NCI-H1436 treated with DMSO at 0.1 percent for 48 hours (cell line): ENCODE results near the gene OR56B1.
"Not testable (repeated sequence)": the region's sequence is repeated elsewhere in the genome, so short reads cannot be mapped to it uniquely, and the experiment has no call there.

Experiments
- DNase-seq: peaks from one replicate; lab custom pipeline; 2025; lab: John Stamatoyannopoulos, UW

Gene OR56B1, protein sequence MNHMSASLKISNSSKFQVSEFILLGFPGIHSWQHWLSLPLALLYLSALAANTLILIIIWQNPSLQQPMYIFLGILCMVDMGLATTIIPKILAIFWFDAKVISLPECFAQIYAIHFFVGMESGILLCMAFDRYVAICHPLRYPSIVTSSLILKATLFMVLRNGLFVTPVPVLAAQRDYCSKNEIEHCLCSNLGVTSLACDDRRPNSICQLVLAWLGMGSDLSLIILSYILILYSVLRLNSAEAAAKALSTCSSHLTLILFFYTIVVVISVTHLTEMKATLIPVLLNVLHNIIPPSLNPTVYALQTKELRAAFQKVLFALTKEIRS

DNA sequence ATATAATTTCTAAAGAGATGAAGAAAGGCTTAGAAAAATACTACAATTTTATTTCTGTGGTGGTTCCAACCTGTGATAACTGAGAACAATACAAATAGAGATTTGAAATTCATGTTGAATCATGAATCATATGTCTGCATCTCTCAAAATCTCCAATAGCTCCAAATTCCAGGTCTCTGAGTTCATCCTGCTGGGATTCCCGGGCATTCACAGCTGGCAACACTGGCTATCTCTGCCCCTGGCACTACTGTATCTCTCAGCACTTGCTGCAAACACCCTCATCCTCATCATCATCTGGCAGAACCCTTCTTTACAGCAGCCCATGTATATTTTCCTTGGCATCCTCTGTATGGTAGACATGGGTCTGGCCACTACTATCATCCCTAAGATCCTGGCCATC is at the start of gene OR56B1:
TSS of gene OR56B1 (plus strand) at position 53 of the 400 bp plus-strand sequence. CDS start at position 122, 69 bp downstream.
- DNase-seq = no peak

DNA sequence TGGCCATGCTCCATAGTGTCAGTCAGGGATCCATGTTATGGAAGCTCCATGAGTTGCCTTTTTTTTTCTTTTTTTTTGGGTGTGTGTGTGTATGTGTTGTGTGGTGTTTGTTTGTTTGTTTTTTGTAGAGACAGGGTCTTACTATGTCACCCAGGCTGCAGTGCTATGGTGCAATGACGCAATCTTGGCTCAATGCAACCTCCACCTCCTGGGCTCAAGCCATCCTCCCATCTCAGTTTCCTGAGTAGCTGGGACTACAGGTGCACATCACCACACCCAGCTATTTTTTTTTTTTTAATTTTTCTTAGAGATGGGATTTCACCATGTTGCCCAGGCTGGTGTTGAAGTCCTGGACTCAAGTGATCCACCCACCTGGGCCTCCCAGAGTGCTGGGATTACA is 47.8 kb upstream of the OR56B1 start:
- no peak for DNase-seq

DNA sequence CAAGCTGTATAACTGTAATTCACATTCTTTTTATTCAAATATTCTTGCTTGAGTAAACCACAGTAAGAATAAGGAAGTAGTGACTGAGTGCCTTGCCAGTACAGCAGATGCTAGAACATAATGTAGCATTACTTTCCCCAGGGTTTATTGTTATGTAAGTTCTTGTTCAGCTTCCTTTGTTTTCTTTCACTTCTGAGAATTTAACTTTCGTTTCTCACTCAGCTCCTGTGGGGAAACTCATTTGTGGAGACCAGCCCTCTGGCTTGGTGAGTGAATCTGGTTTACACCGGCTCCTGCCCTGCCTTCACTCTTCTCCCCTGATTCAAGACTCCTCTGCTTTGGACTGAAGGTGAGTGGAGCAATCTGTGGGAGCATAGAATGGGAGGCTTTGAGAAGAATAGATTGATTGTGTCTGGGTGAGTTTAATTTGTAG is 46.7 kb upstream of the OR56B1 start, which contains the start of gene TRIM22:
TSS of gene TRIM22 (plus strand) at position 240 of the 433 bp plus-strand sequence. CDS start 6,443 bp downstream, outside the sequence.
- DNase-seq = no peak

DNA sequence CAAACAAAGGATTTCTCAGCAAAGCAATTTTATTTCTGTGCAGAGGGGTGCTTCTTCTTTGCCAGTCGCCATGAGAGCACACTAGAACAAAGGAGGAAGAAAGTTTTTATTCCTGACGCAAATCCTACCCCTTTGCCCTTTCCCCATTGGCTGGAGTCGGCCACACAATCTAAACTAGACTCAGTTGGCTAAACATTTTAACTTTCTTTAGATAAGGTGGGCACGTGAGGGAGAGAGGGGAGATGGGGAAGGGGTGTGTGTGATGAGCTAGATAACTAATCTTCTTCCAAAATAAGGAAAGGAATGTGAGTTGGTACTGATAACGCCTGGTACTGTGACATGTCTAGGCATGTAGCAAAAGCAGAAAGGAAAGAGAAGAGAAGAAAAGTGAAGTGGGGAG is 46.0 kb upstream of the OR56B1 start:
- no peak for DNase-seq

DNA sequence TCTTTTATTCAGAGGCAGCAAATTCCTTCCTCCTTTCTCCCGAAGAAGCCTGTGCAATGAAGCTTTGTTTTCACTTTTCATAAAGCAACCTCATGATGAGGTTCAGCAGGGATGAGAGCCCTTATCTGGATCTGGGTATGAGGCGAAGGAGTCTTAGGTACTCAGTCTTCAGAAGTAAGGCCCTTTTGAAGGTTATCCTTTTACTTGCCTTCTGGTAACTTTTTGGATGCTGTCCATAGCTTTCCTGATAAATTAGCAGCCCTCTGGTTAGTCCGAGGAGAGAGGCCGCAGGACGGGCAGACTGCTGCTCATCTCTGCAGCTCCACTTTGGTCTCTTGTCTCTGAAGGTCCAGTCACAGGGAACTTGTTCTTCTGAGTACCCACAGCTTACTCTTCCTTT is 45.5 kb upstream of the OR56B1 start:
- no peak for DNase-seq

DNA sequence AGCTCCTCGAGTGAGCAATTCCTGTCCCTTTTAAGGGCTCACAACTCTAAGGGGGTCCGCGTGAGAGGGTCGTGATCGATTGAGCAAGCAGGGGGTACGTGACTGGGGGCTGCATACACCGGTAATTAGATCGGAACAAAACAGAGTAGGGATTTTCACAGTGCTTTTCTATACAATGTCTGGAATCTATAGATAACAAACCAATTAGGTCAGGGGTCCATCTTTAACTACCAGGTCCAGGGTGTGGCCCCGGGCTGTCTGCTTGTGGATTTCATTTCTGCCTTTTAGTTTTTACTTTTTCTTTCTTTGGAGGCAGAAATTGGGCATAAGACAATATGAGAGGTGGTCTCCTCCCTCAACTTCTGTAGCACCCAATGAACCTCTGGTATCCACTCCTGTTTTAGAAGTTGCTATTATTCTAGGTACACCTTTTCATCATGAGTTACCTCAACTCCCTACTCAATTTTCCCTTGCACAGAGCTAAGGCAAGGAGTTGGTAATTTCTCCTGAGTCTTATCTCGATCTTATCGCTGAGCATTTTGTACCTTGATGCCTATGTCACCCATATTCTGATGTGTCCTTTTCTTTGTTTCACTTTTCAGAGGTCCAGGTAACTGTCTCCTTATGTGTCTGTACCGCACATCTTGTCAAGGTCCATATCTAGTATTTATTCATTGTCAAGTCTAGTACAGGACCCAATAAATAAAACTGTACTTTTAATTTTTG is 44.8 kb upstream of the OR56B1 start:
- DNase-seq = not testable (repeated sequence)

DNA sequence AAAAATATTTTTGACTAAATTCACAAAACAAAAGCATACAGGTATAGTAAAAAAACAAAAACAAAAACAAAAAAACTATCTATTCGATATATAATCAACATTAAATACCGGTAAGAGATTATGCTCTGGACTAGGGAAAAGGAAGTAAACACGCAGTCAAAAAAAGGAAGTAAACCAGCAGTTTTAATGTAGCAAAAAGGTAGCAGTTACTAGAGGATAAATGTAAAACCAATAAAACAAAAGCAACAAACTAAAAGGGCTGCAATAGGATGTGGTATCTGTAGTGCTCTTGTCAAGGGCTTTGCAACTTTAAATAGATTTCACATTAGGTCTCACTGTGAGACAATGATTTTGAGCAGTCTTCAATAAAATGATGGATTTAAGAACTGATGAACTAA is 44.3 kb upstream of the OR56B1 start:
- DNase-seq = no peak

DNA sequence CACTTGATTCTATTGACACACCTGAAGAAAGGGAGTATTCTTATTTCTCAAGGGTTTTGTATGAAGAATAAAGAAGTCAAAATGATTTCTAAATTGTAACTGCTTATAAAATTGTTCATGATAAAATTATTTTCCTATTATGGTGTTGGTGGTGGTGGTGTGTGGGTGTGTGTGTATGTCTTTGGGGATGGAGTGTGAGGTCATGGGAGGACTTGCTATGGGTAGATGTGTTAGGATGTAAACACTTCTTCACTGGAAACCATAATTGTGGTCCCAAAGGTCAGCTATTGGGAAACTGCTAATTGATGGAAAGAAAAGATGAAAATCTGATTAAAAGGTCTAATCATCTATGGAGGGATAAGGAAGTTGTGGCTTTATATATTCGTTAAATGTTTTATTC is 41.6 kb upstream of the OR56B1 start:
- no peak for DNase-seq

DNA sequence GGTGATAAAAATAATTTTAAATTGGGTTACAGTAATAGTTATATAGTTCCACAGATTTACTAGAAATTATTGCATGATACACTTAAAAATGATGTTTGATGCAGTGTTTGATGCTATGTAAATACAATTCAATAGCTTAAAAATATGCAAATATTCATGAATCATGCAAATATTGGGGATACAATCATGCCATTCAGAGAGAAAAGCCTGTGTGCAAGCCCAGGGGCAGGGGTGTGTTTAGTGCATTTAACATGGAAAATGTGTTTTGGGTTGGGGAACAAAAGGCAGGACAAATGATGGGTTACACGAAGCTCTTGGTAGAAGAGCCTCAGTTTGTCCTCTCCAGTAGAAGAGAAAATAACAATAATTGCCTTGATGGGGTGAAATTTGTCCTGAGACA is 40.7 kb upstream of the OR56B1 start:
- DNase-seq = no peak

DNA sequence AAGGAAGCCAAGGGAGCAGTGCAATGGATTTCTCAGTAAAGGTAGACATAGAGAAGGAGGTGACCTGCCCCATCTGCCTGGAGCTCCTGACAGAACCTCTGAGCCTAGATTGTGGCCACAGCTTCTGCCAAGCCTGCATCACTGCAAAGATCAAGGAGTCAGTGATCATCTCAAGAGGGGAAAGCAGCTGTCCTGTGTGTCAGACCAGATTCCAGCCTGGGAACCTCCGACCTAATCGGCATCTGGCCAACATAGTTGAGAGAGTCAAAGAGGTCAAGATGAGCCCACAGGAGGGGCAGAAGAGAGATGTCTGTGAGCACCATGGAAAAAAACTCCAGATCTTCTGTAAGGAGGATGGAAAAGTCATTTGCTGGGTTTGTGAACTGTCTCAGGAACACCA is 40.0 kb upstream of the OR56B1 start:
- DNase-seq = no peak

DNA sequence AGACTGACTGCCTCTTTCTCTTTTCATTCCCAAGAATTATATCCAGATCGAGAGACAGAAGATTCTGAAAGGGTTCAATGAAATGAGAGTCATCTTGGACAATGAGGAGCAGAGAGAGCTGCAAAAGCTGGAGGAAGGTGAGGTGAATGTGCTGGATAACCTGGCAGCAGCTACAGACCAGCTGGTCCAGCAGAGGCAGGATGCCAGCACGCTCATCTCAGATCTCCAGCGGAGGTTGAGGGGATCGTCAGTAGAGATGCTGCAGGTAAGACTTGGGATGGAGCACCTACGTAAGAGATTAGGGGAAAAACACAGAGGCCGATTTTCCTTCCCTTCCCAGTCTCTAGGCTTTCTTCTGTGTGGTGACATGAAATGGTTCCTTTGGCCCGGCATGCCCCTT is 38.0 kb upstream of the OR56B1 start:
- DNase-seq = no peak

DNA sequence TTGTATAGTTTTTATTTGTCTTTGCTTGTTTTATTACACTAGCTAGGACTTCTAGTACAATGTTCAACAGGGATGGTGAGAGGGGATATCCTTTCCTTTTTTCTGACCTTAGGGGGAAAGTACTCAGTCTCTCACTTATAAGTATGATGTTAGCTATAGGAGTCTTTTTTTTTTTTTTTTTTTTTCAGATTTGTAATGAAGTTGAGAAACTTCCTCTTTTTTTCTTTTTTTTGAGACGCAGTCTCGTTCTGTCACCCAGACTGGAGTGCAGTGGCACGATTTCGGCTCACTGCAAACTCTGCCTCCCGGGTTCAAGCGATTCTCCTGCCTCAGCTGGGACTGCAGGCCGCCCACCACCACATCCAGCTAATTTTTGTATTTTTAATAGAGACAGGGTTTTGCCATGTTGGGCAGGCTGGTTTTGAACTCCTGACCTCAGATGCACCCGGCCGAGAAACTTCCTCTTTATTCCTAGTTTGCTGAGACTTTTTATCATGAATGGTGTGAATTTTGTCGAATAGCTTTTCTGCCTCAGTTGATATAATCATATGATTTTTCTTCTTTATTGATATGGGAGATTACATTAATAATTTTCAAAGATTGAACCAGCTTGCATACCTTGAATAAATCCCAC is 35.7 kb upstream of the OR56B1 start:
- no peak for DNase-seq

DNA sequence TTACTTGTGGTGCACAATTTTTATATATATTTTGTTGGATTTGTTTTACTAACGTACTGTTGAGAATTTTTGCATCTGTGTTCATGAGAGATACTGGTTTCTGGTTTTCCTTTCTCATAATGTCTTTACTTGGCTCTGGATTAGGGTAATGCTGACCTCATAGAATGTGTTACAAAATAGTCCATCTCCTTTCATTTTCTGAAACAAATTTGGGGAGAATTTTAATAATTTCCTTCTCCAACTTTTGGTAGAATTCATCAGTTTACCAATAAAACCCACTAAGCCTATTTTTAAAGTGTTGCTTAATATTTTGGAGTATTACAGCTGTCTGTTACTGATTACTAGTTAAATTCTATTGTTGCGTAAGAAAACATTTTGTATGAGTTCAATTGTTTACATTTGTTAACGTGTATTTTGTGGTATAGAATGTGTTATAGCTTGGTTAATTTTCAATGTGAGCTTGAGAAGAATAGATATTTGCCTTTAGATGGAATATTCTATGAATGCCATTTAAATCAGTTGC is 35.1 kb upstream of the OR56B1 start:
- no peak for DNase-seq

DNA sequence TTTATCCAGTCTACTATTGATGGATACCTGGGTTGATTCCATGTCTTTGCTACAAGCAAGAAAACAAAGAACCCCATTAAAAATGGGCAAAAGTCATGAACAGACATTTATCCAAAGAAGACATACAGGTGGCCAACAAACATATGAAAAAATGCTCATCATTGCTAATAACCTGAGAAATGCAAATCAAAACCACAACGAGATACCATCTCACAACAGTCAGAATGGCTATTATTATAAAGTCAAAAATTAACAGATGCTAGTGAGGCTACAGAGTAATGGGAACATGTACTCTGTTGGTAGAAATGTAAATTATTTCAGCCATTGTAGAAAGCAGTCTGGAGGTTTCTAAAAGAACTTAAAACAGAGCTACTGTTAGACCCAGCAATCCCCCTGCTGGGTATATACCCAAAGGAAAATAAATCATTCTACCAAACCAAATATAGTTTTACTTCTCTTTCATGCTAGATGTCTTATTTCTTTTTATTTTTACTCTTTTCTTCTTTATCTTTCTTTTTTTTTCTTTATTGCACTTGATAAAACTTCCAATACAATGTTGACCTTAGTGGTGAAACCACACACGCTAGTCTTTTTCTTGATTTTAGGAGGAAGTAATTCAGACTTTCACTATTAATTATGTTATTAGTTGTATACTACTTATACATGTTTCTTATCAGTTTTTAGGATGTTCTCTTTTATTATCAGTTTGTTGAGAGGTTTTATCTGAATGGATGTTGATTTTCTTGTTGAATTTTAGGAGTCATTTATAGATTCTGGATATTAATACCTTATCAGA is 32.3 kb upstream of the OR56B1 start:
- DNase-seq = no peak

DNA sequence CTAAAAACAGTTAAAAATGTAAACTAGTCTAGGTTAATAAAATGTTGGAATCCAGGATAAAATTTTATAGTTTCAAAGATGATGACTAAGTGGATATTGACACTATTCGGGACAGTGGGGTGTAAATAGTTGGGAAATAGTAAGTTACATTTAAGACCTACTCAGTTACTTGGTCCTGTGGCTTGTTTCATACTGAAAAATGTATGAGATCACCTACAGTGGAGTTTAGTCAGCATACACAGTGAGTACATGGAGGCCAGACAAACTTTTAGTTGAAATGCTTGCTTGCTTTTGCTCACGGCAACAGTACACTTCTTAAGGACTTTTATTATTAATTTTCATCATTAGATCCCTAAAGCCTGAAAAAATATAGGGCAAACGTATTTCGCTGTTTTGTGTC is 30.6 kb upstream of the OR56B1 start:
- no peak for DNase-seq

DNA sequence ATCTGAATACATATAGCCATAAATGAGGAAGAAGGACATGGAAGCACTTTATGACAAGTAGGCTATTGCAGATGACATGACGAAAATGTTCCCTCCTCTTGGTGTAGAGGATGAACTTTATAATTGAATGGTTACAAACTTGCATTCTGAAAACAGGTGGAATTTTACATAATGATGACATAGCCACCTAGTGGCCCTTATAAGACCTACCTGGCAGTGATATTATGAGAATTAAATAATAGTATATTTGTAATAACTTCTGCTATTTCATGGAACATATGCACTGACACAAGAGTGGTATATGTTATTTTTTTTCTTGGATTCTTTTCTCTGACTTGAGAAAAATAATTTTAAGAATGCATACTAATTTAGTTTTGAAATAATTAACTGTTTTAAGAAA is 23.7 kb upstream of the OR56B1 start:
- DNase-seq = no peak

DNA sequence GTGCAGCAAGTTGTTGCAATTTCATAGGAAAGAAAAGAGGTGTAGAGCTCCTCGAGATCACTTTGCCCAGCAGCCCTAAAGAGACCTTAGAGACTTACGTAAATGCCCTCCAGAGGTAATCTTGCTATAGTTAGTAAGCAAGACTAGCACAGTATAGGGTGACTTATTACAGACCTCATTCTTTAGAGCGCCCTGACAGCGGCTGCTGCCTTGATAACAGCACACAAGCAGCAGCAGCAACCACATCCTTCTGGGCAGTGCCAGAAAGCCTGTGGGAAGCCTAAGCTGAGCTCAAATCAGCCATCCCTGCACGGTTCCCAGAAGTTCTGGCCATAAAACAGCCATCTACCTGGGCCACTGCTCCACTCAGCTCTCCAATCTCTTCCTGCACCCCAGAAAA is 22.6 kb upstream of the OR56B1 start:
- no peak for DNase-seq

DNA sequence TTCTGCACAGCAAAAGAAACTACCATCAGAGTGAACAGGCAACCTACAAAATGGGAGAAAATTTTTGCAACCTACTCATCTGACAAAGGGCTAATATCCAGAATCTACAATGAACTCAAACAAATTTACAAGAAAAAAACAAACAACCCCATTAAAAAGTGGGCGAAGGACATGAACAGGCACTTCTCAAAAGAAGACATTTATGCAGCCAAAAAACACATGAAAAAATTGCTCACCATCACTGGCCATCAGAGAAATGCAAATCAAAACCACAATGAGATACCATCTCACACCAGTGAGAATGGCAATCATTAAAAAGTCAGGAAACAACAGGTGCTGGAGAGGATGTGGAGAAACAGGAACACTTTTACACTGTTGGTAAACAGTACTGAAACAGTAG is 19.7 kb upstream of the OR56B1 start:
- not testable (repeated sequence) for DNase-seq

DNA sequence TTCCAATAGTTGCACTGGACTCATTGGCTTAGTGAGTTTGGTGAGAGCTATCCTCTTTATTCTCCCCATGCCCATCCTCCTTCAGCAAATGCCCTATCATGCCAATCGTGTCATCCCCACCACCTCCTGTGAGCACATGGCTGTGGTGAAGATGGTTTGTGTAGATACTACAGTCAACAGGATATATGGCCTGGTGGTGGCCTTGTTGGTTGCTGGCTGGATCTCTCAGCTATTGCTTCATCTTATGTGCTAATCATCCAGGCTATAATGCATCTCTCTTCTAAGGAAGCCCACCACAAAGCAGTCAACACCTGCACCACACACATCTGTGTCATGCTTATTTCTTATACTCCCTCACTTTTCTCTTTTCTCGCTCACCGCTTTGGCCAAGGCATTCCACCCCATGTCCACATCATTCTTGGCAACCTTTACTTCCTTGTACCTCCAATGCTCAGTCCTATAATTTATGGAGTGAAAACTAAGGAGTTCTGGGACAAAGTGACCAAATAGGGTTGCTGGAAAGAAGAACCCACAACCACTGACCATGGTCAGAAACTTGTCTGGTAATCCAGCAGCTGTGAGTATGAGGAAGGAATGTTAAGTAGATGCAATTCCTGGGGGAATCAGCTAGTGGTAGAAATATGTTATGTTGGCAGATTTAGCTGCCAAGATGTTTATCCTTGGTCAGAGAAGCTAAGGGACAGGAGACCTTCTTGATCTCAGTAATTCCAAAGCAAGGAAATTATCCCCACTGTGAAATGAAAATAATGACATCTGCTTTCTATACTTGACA is 16.3 kb upstream of the OR56B1 start:
- DNase-seq = no peak

DNA sequence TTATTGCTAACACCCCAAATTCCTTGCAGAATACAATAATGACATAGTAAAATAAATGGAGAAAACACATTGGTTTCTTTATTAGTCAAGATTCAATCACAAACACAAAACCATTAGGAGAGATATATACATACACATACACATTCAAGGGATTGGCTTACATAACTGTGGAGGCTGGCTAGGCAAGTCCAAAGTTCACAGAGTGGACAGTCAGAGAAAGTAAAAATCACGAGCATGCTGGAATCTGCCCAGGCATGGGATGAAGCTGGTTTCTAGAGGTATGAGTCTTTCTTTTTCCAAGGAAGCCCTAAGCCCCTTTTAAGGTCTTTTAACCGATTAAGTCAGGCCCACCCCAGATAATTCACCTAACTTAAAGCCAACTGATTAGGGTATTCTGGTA is 13.6 kb upstream of the OR56B1 start:
- no peak for DNase-seq

DNA sequence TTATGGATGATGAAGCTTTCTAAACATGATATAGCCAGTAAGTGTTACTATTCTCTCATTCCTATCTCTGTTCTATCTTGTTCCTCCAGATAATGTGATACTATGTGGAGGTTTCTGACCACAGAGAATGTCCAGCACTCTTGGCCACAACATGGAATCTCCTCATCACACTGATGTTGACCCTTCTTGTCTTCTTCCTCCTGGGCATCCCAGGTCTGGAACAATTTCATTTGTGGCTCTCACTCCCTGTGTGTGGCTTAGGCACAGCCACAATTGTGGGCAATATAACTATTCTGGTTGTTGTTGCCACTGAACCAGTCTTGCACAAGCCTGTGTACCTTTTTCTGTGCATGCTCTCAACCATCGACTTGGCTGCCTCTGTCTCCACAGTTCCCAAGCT is 9.9 kb upstream of the OR56B1 start:
- no peak for DNase-seq
